ENCODE data around the gene PTOV1.

PTOV1 gene

GRCh38 chr19:49824662-49825061 lies 26.3 kb upstream of the PTOV1 start:
- POLR2A ChIA-PET (ENCODE audit: low non-redundant PET) = no interaction called here
- no peak overlapping the region for H3K27ac ChIP-seq

DNA sequence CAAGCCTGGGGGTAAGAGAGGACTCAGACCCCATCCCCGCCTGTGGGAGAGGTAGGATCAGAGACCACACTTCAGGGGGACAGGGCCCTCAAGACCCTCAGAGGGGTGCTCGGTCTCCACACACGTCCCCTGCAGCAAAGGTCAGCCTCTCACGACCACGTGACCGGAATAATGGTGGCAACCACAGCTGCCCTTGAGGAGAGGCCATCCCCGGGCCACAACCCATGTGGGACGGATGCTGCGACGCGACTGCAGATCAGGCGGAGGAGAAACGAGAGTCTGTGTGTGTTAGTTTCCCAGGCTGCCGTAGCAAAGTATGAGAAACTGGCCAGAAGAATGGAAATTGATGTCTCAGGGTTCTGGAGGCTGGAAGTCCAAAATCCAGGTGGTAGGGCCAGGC lies 23.9 kb upstream of the PTOV1 start:
- peak overlapping the region; percentile 5; the same call in 1 of the 2 replicates for H3K27ac ChIP-seq

More at GRCh38 chr19:49824662-49825061, 26.3 kb upstream of the PTOV1 start:
- DNase-seq (ENCODE audit: low spot score) = no peak
- TF ChIP-seq CTCF (conservative IDR thresholded peaks at IDR 0.05; ENCODE audit: low read depth) = no peak
- CTCF ChIA-PET = no interaction called here

GRCh38 chr19:49829200-49829599 lies 21.8 kb upstream of the PTOV1 start:
- CTCF ChIA-PET = no interaction called here
- no peak for DNase-seq (ENCODE audit: low spot score)
- TF ChIP-seq CTCF (conservative IDR thresholded peaks at IDR 0.05; ENCODE audit: low read depth) = no peak
- 0 out of 2 replicates have a peak overlapping the region, but pooled peaks have one; percentile 0 for H3K27ac ChIP-seq
- POLR2A ChIA-PET (ENCODE audit: low non-redundant PET) = no interaction called here

More for the DNA sequence above, 23.9 kb upstream of the PTOV1 start:
- TF ChIP-seq CTCF (conservative IDR thresholded peaks at IDR 0.05; ENCODE audit: low read depth) = no peak
- CTCF ChIA-PET = interaction anchor here (0.6 kb wide), 1 partner anchor 525 kb away, joined by 3 read pairs; no protein-coding TSS in a partner anchor
- POLR2A ChIA-PET (ENCODE audit: low non-redundant PET) = no interaction called here
- DNase-seq (ENCODE audit: low spot score) = no peak

DNA sequence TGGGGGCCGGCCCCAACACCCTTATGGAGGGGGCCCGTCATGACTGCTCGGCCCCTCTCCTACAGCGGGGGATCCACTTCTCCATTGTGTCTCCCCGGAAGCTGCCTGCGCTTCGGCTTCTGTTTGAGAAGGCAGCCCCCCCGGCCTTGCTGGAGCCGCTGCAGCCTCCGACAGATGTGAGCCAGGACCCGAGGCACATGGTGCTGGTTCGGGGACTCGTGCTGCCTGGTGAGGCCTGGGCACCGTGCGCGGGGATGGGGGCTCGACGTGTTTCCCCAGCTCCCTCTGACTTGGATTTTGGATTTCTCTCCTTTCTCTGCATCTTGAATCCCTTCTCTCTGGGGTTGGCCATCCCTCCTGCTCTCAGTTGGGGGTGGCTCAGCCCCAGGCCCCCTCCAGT lies 21.2 kb upstream of the PTOV1 start:
- TF ChIP-seq CTCF (conservative IDR thresholded peaks at IDR 0.05; ENCODE audit: low read depth) = no peak
- ChIA-PET POLR2A (ENCODE audit: low non-redundant PET) (no interaction called here), CTCF (no interaction called here)
- H3K27ac ChIP-seq = no peak overlapping the region
- no peak for DNase-seq (ENCODE audit: low spot score)

DNA sequence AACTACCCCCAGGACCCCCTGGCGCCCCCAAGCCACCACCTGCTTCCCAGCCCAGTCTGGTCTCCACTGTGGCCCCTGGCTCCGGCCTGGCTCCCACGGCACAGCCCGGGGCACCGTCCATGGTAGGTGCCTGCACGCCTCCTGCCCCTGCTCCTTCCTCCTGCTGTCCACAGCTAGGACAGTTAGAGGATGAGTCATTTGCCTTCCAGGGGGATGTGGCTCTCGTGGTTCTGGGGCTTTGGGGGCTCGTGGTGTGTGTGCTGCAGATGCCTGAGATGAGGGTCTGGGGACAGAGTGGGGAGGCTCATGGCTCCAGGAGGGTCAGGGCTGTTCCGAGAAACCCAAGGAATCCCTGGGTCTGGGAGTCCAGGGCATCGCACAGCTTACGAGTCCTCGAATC lies 20.2 kb upstream of the PTOV1 start:
- no peak for DNase-seq (ENCODE audit: low spot score)
- no peak overlapping the region for H3K27ac ChIP-seq
- TF ChIP-seq CTCF (conservative IDR thresholded peaks at IDR 0.05; ENCODE audit: low read depth) = no peak
- CTCF ChIA-PET = no interaction called here
- POLR2A ChIA-PET (ENCODE audit: low non-redundant PET) = no interaction called here

DNA sequence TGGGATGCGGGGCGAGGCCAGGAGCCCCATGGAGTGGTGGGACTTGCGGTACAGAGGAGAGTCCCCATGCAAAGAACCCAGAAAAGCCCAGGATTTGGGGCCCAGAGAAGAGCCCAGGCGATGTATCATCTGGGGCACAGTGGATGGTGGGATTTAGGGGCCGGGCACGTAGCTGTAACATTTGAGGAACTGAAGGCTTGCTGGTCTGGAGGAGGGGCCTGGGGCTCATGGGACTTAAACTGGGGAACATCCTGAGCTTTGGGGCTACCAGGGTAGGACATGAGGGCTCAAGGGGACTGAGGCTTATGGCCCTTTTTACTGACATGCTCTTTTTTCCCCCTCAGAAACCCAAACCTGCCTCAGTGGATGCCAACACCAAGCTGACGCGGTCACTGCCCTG lies 19.4 kb upstream of the PTOV1 start:
- TF ChIP-seq CTCF (conservative IDR thresholded peaks at IDR 0.05; ENCODE audit: low read depth) = no peak
- no peak for DNase-seq (ENCODE audit: low spot score)
- ChIA-PET POLR2A (ENCODE audit: low non-redundant PET) (no interaction called here), CTCF (no interaction called here)
- peak overlapping the region; percentile 8; the same call in 1 of the 2 replicates for H3K27ac ChIP-seq

DNA sequence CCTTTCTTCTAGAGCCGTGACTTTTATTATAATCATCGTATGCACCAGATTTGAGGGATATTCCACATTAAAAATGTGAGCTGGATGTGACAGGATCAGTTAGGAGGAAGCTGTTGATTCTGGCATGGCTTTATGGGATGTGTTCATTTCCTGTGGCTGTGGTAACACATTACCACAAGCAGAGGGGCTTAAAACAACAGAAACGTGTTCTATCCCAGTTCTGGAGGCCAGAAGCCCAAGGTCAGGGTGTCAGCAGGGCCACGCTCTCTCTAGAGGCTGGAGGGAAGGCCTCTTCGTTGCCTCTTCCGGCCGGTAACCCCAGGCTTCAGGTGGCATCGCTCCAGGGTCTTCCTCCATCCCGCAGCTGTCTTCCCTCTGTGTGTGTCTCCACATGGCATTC lies 18.4 kb upstream of the PTOV1 start:
- POLR2A ChIA-PET (ENCODE audit: low non-redundant PET) = no interaction called here
- peak overlapping the region; percentile 8 for H3K27ac ChIP-seq
- DNase-seq (ENCODE audit: low spot score) = no peak
- TF ChIP-seq CTCF (conservative IDR thresholded peaks at IDR 0.05; ENCODE audit: low read depth) = no peak
- CTCF ChIA-PET = no interaction called here
